HG03575 (cell line): ENCODE measurements around the gene PCDHGC3.

ENCODE experiments used
- ATAC-seq: cut with Tn5 transposase; IDR thresholded peaks from one replicate; pipeline ENCODE4 v1.9.1; 2021; ENCODE audit not compliant: unreplicated experiment, insufficient number of reproducible peaks, low FRiP score; ENCODE audit errors: extremely low read depth

The PCDHGC3 gene

DNA sequence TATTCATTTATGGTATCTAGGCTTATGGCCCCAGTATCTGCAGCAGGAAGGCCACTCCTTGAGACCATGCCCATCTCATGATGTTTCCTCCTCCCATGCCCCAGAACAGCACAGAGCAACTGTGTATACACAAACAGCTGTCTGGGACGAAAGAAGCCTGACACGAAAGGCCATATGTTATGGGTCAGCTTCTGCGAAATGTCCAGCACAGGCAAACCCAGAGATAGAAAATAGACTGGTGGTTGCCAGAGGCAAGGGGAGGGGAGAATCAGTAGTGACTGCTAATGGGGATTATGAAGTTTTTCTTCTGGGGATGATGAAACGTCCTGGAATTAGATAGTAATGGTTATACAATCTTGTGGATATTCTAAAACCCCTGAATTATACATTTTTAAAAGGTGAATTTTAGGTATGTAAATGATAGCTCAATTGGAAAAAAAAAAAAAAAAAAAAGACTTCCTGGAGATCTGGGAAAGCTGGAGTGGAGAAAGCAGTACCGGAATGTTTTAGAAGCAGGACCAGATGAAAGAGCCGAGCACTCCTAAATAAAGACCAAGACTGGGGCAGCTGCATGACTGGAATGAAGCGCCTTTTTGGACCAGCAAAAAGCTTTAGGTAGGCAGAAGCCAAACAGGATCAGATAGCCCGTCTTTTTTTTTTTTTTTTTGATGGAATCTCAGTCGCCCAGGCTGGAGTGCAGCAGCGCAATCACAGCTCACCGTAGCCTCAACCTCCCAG is 42.3 kb downstream of the PCDHGC3 start:
- no peak for ATAC-seq

GRCh38 chr5:141518618-141519015 is 42.9 kb downstream of the PCDHGC3 start:
- no peak for ATAC-seq

GRCh38 chr5:141519605-141520565 is 44.1 kb downstream of the PCDHGC3 start:
- no peak for ATAC-seq

- no peak for ATAC-seq
Observed at GRCh38 chr5:141521244-141521781, 45.5 kb downstream of the PCDHGC3 start.

- ATAC-seq: no peak
Observed at GRCh38 chr5:141522301-141522700, 46.5 kb downstream of the PCDHGC3 start.

- ATAC-seq: no peak
Observed at GRCh38 chr5:141523991-141524390, 48.2 kb downstream of the PCDHGC3 start.

- ATAC-seq: no peak
Observed at GRCh38 chr5:141524604-141525597, 49.1 kb downstream of the PCDHGC3 start.

- ATAC-seq: no peak
Observed at GRCh38 chr5:141525653-141526052, 49.9 kb downstream of the PCDHGC3 start.

DNA sequence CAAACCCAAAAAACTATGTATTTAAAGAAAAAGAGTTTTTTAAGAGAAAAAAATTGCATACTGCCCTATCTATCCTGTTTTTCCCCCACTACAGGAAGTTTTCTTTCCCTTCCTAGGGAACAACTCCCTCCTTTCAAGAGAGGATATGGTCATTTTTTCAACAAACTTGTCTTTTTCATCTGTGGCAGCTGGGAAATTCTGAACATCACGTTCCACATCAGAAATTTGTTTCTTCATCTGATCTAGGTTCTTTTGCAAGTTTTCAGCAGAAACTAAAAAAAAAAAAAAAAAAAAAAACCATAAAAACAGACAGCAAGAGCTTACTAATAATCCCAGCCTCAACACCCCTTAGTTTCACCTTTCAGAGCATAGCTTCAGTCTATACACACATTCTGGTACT is 51.7 kb downstream of the PCDHGC3 start:
- no peak for ATAC-seq
